ENCODE results near the gene USP33. TPM values are rescaled to one million over a fixed set of nuclear protein-coding genes. Genes with fewer than 3 reads are reported as not detected.

USP33 gene
- total RNA-seq, 1 experiment from 2014 or later, result 51.5 TPM

DNA sequence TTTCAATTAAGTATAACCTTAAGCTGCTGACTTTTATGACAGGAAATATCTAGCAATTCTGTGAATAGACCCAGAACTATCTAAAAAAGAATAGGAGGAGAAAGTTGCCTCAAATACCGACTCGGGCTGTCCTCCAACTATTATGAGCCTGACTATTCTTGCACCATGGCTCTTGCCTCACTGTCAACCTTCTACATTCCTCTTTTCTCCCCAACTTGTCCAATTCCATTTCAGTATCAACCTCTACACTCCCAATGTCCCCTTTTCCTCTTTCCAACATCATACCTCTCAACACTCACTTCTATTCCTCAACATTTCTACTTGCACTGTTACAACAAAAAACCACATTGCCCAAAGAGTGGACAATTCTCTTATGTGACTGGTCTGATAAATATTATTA, 79.5 kb downstream of the USP33 start:
- peaks cover 18 to 27% of the 10 kb centered on the region in 2 experiments for H3K4me1 Mint-ChIP-seq
- H3K4me2 ChIP-seq (ENCODE audit: insufficient read depth, insufficient read length, low read length), result no peak overlapping the region
- H2BK5ac ChIP-seq (ENCODE audit: insufficient read length, low read length), result no peak overlapping the region
- H3K27ac Mint-ChIP-seq, result peak overlapping the region in 2 of 3 experiments; percentile 3 to 19; a peak in 3 of 7 replicates
- H3K4ac ChIP-seq (ENCODE audit: low read depth, low read length), result no peak overlapping the region
- no peak overlapping the region for H3K18ac ChIP-seq (ENCODE audit: insufficient read length, low read depth, low read length)
- no peak for DNase-seq
- H2BK12ac ChIP-seq (ENCODE audit: insufficient read length, low read depth, low read length), result no peak overlapping the region
- H2BK120ac ChIP-seq (ENCODE audit: low read depth, low read length, poor library complexity, severe bottlenecking), result no peak overlapping the region
- no peak overlapping the region for H4K5ac ChIP-seq (ENCODE audit: insufficient read length, low read depth, low read length)
- H4K8ac ChIP-seq (replicated peaks; ENCODE audit: insufficient read length, low read depth, low read length), result no peak overlapping the region
- no peaks in the 10 kb centered on the region for H3K4me1 ChIP-seq (ENCODE audit: insufficient read depth, low read length)
- H3K79me1 ChIP-seq (ENCODE audit: insufficient read depth, low read depth, low read length, poor library complexity, severe bottlenecking), result peaks cover 3% of the 10 kb centered on the region
- no peaks in the 10 kb centered on the region for H3K27me3 ChIP-seq (ENCODE audit: insufficient read depth, low read length)
- H3K9me3 ChIP-seq (ENCODE audit: control insufficient read depth, low read depth, low read length), result no peaks in the 10 kb centered on the region
- no peaks in the 10 kb centered on the region for H4K20me1 ChIP-seq (ENCODE audit: control insufficient read depth, insufficient read depth, insufficient read length)
- H3K9ac ChIP-seq (ENCODE audit: extremely low read depth, insufficient read length, low read length), result peak overlapping the region; percentile 26
- no peak overlapping the region for H2AFZ ChIP-seq (ENCODE audit: low read length)
- H3K23me2 ChIP-seq (ENCODE audit: insufficient read length, low read depth, low read length, poor library complexity, severe bottlenecking), result peaks cover 14% of the 10 kb centered on the region
- peak overlapping the region in 1 of 2 experiments; percentile 16; a peak in 3 of 5 replicates for H3K4me3 Mint-ChIP-seq
- TF ChIP-seq CTCF (conservative IDR thresholded peaks at IDR 0.05), result no peak
- no peak overlapping the region for H2BK20ac ChIP-seq (ENCODE audit: low read depth, low read length, poor library complexity, severe bottlenecking)
- no peaks in the 10 kb centered on the region for H3K27me3 Mint-ChIP-seq (ENCODE audit: low read depth)
- H3K79me2 ChIP-seq (ENCODE audit: insufficient read depth, low read length), result peaks cover 22% of the 10 kb centered on the region
- no CpG with 5 or more reads among the region's 2 CpGs for WGBS (ENCODE audit: extremely low coverage, insufficient read length, low lambda C conversion rate)
- no peak overlapping the region for H3K23ac ChIP-seq (ENCODE audit: insufficient read length, low read depth, low read length)
- no peak overlapping the region for H2BK15ac ChIP-seq (ENCODE audit: low read depth, low read length)
- no peak overlapping the region for H3K14ac ChIP-seq (ENCODE audit: insufficient read depth, low read length)
- no peaks in the 10 kb centered on the region for H3K9me3 Mint-ChIP-seq
- peaks cover 3 to 4% (median 4%) of the 10 kb centered on the region in 3 experiments; a peak in 4 of 7 replicates for H3K36me3 Mint-ChIP-seq (ENCODE audit: insufficient read depth in 1 of 3, low read depth in 3 of 3)
- H4K91ac ChIP-seq (ENCODE audit: insufficient read length, low read depth, low read length), result no peak overlapping the region
- H3K56ac ChIP-seq (ENCODE audit: insufficient read length, low read depth, low read length), result no peak overlapping the region
- H2AK5ac ChIP-seq (ENCODE audit: insufficient read length, low read length), result no peak overlapping the region
- H3T11ph ChIP-seq (ENCODE audit: low read length), result no peak overlapping the region
- no peak overlapping the region for H3K27ac ChIP-seq (ENCODE audit: insufficient read length, low read depth, low read length)

All from H9 (cell line).